Panc1 (cell line): ENCODE results near the gene ALOX15B. TPM values are rescaled to one million over a fixed set of nuclear protein-coding genes. Genes with fewer than 3 reads are reported as not detected.
A peak's percentile ranks its signal among the peaks of the same experiment; 100 is the strongest.

Source experiments
- ATAC-seq: fragments of 200-7000 bp; cut with Tn5 transposase; 2 replicates; pipeline ENCODE4 v1.9.1; 2020; ENCODE audit warnings: mild to moderate bottlenecking, moderate library complexity
- BruUV-seq: library from RNA; stranded (reverse); fragments of 400-500 nt; replicated peaks from 2 replicates; lab custom pipeline; 2021; lab: Mats Ljungman, UMichigan
- CTCF ChIA-PET: fragments of 300-600 bp; sonication (Branson Sonifier 250); formaldehyde crosslinking; loops from one replicate; lab custom pipeline; 2022; ENCODE audit warnings: antibody characterized with exemption; lab: Charles Lee
- POLR2A ChIA-PET: fragments of 300-600 bp; sonication (Branson Sonifier 250); formaldehyde crosslinking; loops from one replicate; lab custom pipeline; 2022; ENCODE audit warnings: antibody characterized with exemption; lab: Charles Lee
- DNase-seq: peaks from one replicate; pipeline ENCODE4 v3.0.0-alpha.2; 2010; ENCODE audit warnings: low read depth, low spot score
- H3K27ac ChIP-seq: 2 replicates; pipeline ENCODE4 v1.5.1; 2011; ENCODE audit warnings: mild to moderate bottlenecking, low read length, inconsistent platforms
- H3K27me3 ChIP-seq: fragments of 200-500 bp; sonication (Bioruptor generic); 2 replicates; pipeline ENCODE4 v1.6.0; 2014; ENCODE audit warnings: low read length, inconsistent platforms; ENCODE audit not compliant: control insufficient read depth, insufficient read depth
- H3K36me3 ChIP-seq: fragments of 200-500 bp; sonication (Bioruptor generic); 2 replicates; pipeline ENCODE4 v1.5.1; 2014; ENCODE audit warnings: inconsistent platforms, mild to moderate bottlenecking, low read length, moderate library complexity; ENCODE audit not compliant: control insufficient read depth, insufficient read depth
- H3K4me1 ChIP-seq: 2 replicates; pipeline ENCODE4 v1.5.1; 2011; ENCODE audit warnings: inconsistent platforms, mild to moderate bottlenecking, low read length, moderate library complexity; ENCODE audit not compliant: control insufficient read depth, insufficient read depth
- H3K4me3 ChIP-seq, 2 experiments: 2 replicates each; pipeline ENCODE4 v1.5.1; 2011 to 2012; ENCODE audit warnings: low read depth in 2 of 2, low read length in 2 of 2, mild to moderate bottlenecking in 2 of 2, inconsistent platforms in 1 of 2, moderate library complexity in 1 of 2
- H3K9me3 ChIP-seq: fragments of 200-500 bp; sonication (Bioruptor generic); 2 replicates; pipeline ENCODE4 v1.5.1; 2014; ENCODE audit warnings: low read depth, mild to moderate bottlenecking, inconsistent platforms, low read length, moderate library complexity; ENCODE audit not compliant: control insufficient read depth, insufficient read depth
- CTCF ChIP-seq: fragments of 450-650 bp; IDR thresholded peaks from 2 replicates; pipeline ENCODE4 v1.5.1; 2017; ENCODE audit warnings: mild to moderate bottlenecking
- POLR2AphosphoS5 ChIP-seq: IDR thresholded peaks from 2 replicates; pipeline ENCODE4 v1.6.1; 2012; ENCODE audit warnings: mild to moderate bottlenecking, low read depth, low read length, moderate library complexity
- REST ChIP-seq, 2 experiments: IDR thresholded peaks; 2 replicates each; pipeline ENCODE4 v1.6.1; 2011 to 2012; ENCODE audit warnings: low read depth in 2 of 2, control low read depth in 1 of 2, low read length in 1 of 2, mild to moderate bottlenecking in 1 of 2, moderate library complexity in 1 of 2; ENCODE audit not compliant: insufficient read depth in 1 of 2
- SIN3A ChIP-seq: IDR thresholded peaks from 2 replicates; pipeline ENCODE4 v1.6.1; 2012; ENCODE audit warnings: low read depth, mild to moderate bottlenecking, low read length, moderate library complexity, borderline replicate concordance; ENCODE audit not compliant: insufficient read depth
- TCF7L2 ChIP-seq: IDR thresholded peaks from 2 replicates; pipeline ENCODE4 v1.6.1; 2011; ENCODE audit warnings: mild to moderate bottlenecking, low read depth, low read length, inconsistent platforms
- in situ Hi-C: cut with HindIII; loops from 2 replicates; pipeline ENCODE4 v1.10.0; 2016; ENCODE audit warnings: low sequenced_read_pairs, low pct_unique_long_range_greater_than_20kb
- intact Hi-C: fragments of 100-400 bp; cut with micrococcal nuclease; formaldehyde crosslinking; loops from one replicate; pipeline ENCODE4 v1.10.0; 2022; ENCODE audit not compliant: unreplicated experiment
- total RNA-seq: library from RNA; stranded (reverse); gene quantifications from one replicate; pipeline ENCODE4 v1.2.1, GENCODE V29; 2021; ENCODE audit not compliant: unreplicated experiment

ALOX15B gene
- total RNA-seq, 1 experiment from 2014 or later, result not detected

DNA sequence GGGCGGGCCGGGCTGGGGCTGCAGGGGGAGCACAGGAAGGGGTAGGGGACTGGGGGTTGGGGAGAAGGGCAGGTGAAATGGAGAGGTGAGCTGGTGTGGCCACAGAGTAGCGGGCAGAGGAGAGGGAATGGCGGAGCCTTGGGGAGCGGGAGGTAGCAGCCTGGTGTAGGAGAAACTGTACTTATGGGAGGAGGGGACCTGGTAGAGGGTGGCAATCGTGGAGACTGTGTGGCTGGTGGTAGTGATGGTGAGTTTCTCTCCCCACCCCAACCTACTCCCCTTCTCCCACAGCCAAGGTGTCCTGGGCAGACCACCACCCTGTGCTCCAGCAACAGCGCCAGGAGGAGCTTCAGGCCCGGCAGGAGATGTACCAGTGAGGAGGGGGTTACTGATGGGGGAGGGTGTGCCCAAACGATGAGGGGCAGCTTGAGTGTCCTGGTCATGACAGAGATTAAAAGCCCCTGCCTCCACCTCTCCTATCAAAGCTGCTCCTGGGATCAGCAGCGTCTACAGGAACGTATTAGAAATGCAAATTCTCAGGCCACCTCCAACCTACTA, 831 bp downstream of the ALOX15B start:
- DNase-seq, result no peak
- no TSS peak for BruUV-seq
- no peak for ATAC-seq
- H3K9me3 ChIP-seq, result no peaks in the 10 kb centered on the region
- TF ChIP-seq SIN3A (no peak), TCF7L2 (no peak), POLR2AphosphoS5 (no peak), CTCF (no peak), REST (IDR thresholded peaks at IDR 0.05; ENCODE audit: insufficient read depth in 1 of 2, low read depth in 2 of 2, low read length in 1 of 2) (no peak)
- intact Hi-C loops (no loop called here), in situ Hi-C loops (no loop called here)
- no peaks in the 10 kb centered on the region for H3K27me3 ChIP-seq
- no peaks in the 10 kb centered on the region for H3K4me1 ChIP-seq
- H3K27ac ChIP-seq, result no peak overlapping the region
- no peaks in the 10 kb centered on the region for H3K36me3 ChIP-seq
- POLR2A ChIA-PET, result no interaction called here
- no peak overlapping the region for H3K4me3 ChIP-seq
- CTCF ChIA-PET, result no interaction called here

DNA sequence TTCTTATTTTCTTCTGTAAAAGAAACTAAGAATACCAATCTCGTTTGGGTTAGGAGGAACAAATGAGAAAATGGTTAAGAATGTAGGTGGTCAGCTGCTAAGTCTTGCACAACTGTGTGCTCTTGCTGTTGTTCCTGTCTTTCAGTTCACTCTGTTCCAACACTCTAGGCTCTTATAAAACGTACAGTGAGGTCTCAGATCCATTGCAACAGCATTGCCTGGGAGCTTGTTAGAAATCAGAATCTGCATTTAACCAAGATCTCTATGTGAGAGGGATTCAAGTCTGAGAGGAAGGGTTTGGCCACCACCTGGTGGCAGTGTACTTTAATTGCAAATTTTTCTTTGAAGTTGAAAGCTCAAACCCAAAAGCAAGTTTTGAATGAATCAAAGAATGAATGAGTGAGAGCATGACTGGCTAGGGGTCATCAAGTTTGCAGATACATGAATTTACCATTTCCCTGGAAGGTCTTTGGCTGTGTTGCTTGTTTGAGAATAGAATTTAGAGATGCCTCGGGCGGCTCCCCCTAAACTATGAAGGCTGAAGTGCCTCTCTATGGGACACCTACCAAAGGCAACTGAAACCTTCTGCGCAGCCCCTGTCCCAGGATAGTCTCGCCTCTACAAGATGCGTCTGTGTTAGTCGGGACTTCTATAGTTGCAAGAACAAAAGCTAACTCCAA, 2.5 kb downstream of the ALOX15B start:
- BruUV-seq, result no TSS peak
- H3K36me3 ChIP-seq, result no peaks in the 10 kb centered on the region
- no peaks in the 10 kb centered on the region for H3K9me3 ChIP-seq
- in situ Hi-C loops, result no loop called here
- POLR2A ChIA-PET, result interaction anchor here (0.5 kb wide), 1 partner anchor 38 kb away, joined by 4 read pairs; no protein-coding TSS in a partner anchor
- H3K27me3 ChIP-seq, result no peaks in the 10 kb centered on the region
- H3K4me3 ChIP-seq, result no peak overlapping the region
- DNase-seq (peak; percentile 47), ATAC-seq (peak; percentile 70)
- TF ChIP-seq REST (IDR thresholded peaks at IDR 0.05; ENCODE audit: insufficient read depth in 1 of 2, low read depth in 2 of 2, low read length in 1 of 2) (no peak), TCF7L2 (0 out of 2 replicates have a peak, but pooled peaks have one; percentile 37), CTCF (peak; percentile 81), SIN3A (no peak), POLR2AphosphoS5 (no peak)
- CTCF ChIA-PET, result interaction anchor here (0.6 to 1.5 kb wide), 4 partner anchors 24 to 176 kb away, joined by 3 to 4 read pairs (median 4); no protein-coding TSS in a partner anchor
- no peaks in the 10 kb centered on the region for H3K4me1 ChIP-seq
- intact Hi-C loops, result no loop called here
- no peak overlapping the region for H3K27ac ChIP-seq
